ENCODE results near the gene CRB2. TPM values are rescaled to one million over a fixed set of nuclear protein-coding genes. Genes with fewer than 3 reads are reported as not detected.

Gene CRB2
- total and polyA plus RNA-seq, 2 of the 13 experiments (the other 11 are each of a cell fraction or from before 2014, with no cell fraction given), result 0.01 to 0.29 TPM

DNA sequence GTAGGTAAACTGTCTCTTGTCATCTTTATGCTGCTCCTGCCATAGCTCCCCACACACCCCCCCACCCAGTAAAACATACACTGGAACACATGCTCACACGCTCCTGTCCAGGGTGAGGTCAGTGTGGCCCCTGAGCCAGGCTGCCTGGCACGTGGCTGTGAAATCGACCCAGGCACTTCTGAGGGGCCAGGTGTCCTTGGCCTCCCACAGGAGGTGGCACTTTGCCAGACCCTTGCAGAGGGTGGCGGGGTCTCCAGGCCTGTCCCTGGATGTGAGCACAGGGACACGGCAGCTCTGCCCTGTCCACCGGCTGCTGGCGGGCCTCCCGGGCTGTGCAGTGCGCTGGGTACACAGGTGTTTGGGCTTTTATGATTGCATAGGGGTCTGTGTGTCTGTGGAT, 10.0 kb upstream of the CRB2 start (continued):
- TF ChIP-seq, protein P1, sequence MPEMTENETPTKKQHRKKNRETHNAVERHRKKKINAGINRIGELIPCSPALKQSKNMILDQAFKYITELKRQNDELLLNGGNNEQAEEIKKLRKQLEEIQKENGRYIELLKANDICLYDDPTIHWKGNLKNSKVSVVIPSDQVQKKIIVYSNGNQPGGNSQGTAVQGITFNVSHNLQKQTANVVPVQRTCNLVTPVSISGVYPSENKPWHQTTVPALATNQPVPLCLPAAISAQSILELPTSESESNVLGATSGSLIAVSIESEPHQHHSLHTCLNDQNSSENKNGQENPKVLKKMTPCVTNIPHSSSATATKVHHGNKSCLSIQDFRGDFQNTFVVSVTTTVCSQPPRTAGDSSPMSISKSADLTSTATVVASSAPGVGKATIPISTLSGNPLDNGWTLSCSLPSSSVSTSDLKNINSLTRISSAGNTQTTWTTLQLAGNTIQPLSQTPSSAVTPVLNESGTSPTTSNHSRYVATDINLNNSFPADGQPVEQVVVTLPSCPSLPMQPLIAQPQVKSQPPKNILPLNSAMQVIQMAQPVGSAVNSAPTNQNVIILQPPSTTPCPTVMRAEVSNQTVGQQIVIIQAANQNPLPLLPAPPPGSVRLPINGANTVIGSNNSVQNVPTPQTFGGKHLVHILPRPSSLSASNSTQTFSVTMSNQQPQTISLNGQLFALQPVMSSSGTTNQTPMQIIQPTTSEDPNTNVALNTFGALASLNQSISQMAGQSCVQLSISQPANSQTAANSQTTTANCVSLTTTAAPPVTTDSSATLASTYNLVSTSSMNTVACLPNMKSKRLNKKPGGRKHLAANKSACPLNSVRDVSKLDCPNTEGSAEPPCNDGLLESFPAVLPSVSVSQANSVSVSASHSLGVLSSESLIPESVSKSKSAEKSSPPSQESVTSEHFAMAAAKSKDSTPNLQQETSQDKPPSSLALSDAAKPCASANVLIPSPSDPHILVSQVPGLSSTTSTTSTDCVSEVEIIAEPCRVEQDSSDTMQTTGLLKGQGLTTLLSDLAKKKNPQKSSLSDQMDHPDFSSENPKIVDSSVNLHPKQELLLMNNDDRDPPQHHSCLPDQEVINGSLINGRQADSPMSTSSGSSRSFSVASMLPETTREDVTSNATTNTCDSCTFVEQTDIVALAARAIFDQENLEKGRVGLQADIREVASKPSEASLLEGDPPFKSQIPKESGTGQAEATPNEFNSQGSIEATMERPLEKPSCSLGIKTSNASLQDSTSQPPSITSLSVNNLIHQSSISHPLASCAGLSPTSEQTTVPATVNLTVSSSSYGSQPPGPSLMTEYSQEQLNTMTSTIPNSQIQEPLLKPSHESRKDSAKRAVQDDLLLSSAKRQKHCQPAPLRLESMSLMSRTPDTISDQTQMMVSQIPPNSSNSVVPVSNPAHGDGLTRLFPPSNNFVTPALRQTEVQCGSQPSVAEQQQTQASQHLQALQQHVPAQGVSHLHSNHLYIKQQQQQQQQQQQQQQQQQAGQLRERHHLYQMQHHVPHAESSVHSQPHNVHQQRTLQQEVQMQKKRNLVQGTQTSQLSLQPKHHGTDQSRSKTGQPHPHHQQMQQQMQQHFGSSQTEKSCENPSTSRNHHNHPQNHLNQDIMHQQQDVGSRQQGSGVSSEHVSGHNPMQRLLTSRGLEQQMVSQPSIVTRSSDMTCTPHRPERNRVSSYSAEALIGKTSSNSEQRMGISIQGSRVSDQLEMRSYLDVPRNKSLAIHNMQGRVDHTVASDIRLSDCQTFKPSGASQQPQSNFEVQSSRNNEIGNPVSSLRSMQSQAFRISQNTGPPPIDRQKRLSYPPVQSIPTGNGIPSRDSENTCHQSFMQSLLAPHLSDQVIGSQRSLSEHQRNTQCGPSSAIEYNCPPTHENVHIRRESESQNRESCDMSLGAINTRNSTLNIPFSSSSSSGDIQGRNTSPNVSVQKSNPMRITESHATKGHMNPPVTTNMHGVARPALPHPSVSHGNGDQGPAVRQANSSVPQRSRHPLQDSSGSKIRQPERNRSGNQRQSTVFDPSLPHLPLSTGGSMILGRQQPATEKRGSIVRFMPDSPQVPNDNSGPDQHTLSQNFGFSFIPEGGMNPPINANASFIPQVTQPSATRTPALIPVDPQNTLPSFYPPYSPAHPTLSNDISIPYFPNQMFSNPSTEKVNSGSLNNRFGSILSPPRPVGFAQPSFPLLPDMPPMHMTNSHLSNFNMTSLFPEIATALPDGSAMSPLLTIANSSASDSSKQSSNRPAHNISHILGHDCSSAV (CRISPR knock-in tag; IDR thresholded peaks at IDR 0.05; ENCODE audit: borderline replicate concordance), result no peak
- no peak for TF ChIP-seq ZNF530 (CRISPR knock-in tag; IDR thresholded peaks at IDR 0.05; ENCODE audit: low read depth)
- TF ChIP-seq, protein P2, sequence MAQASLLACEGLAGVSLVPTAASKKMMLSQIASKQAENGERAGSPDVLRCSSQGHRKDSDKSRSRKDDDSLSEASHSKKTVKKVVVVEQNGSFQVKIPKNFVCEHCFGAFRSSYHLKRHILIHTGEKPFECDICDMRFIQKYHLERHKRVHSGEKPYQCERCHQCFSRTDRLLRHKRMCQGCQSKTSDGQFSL (CRISPR knock-in tag; IDR thresholded peaks at IDR 0.05), result no peak
- TF ChIP-seq CBX1 (IDR thresholded peaks at IDR 0.05; ENCODE audit: low read depth), result no peak
- TF ChIP-seq PBX3 (CRISPR knock-in tag; IDR thresholded peaks at IDR 0.05; ENCODE audit: borderline replicate concordance), result no peak
- no peak for TF ChIP-seq ZGPAT (CRISPR knock-in tag; IDR thresholded peaks at IDR 0.05)
- TF ChIP-seq MTA1 (CRISPR knock-in tag; IDR thresholded peaks at IDR 0.05; ENCODE audit: borderline replicate concordance), result peak; percentile 92
- no peak for TF ChIP-seq ZSCAN12 (CRISPR knock-in tag; IDR thresholded peaks at IDR 0.05)
- no peak for TF ChIP-seq MLXIP (CRISPR knock-in tag; IDR thresholded peaks at IDR 0.05; ENCODE audit: borderline replicate concordance)
- TF ChIP-seq, protein P3, sequence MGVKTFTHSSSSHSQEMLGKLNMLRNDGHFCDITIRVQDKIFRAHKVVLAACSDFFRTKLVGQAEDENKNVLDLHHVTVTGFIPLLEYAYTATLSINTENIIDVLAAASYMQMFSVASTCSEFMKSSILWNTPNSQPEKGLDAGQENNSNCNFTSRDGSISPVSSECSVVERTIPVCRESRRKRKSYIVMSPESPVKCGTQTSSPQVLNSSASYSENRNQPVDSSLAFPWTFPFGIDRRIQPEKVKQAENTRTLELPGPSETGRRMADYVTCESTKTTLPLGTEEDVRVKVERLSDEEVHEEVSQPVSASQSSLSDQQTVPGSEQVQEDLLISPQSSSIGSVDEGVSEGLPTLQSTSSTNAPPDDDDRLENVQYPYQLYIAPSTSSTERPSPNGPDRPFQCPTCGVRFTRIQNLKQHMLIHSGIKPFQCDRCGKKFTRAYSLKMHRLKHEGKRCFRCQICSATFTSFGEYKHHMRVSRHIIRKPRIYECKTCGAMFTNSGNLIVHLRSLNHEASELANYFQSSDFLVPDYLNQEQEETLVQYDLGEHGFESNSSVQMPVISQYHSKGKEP (CRISPR knock-in tag; IDR thresholded peaks at IDR 0.05), result no peak
- no peak for TF ChIP-seq HNRNPL (IDR thresholded peaks at IDR 0.05; ENCODE audit: low read depth, low read length)
- no peak for TF ChIP-seq SNRNP70 (IDR thresholded peaks at IDR 0.05; ENCODE audit: low read depth, low read length)
- TF ChIP-seq RAD21 (CRISPR knock-in tag; IDR thresholded peaks at IDR 0.05), result no peak
- TF ChIP-seq ZNF317 (CRISPR knock-in tag; IDR thresholded peaks at IDR 0.05), result no peak
